CD4-positive, alpha-beta T cell treated with Interleukin-17A for 1 hour (primary cell): ENCODE measurements around the gene ABCC3.
"Not testable (repeated sequence)": the region's sequence is repeated elsewhere in the genome, so short reads cannot be mapped to it uniquely, and the experiment has no call there.

Source experiments
- DNase-seq: peaks from one replicate; pipeline ENCODE4 v3.0.0-alpha.2; 2020

ABCC3 gene

GRCh38 chr17:50687200-50688066, 52.8 kb downstream of the ABCC3 start:
- no peak for DNase-seq

- no peak for DNase-seq
Measured at GRCh38 chr17:50688245-50688644, 53.6 kb downstream of the ABCC3 start.

- DNase-seq = no peak
Measured at GRCh38 chr17:50689251-50689650, 54.6 kb downstream of the ABCC3 start.

- no peak for DNase-seq
Measured at GRCh38 chr17:50689956-50690886, 55.5 kb downstream of the ABCC3 start.

- DNase-seq = no peak
Measured at GRCh38 chr17:50690887-50691549, 56.3 kb downstream of the ABCC3 start.

GRCh38 chr17:50691550-50692447, 57.1 kb downstream of the ABCC3 start:
- DNase-seq = no peak

GRCh38 chr17:50692448-50693035, 57.9 kb downstream of the ABCC3 start:
- no peak for DNase-seq

- no peak for DNase-seq
Measured at GRCh38 chr17:50693036-50693682, 58.5 kb downstream of the ABCC3 start.

- DNase-seq = no peak
Measured at GRCh38 chr17:50696365-50696879, 61.7 kb downstream of the ABCC3 start.

GRCh38 chr17:50697062-50697461, 62.4 kb downstream of the ABCC3 start:
- DNase-seq = no peak

- DNase-seq = no peak
Measured at GRCh38 chr17:50697663-50698272, 63.1 kb downstream of the ABCC3 start.

GRCh38 chr17:50699410-50699809, 64.7 kb downstream of the ABCC3 start:
- DNase-seq = no peak

GRCh38 chr17:50703162-50703561, 68.5 kb downstream of the ABCC3 start:
- no peak for DNase-seq

- peak; percentile 95 for DNase-seq
Measured at GRCh38 chr17:50707289-50708049, 72.8 kb downstream of the ABCC3 start, which contains the start of gene ANKRD40. Gene ANKRD40, minus strand, starts transcription at chr17:50707914. Its CDS starts 260 bp downstream, at chr17:50707654.

GRCh38 chr17:50708050-50709000, 73.6 kb downstream of the ABCC3 start:
- DNase-seq = peak; percentile 21

- not testable (repeated sequence) for DNase-seq
Measured at GRCh38 chr17:50709053-50709452, 74.4 kb downstream of the ABCC3 start.

GRCh38 chr17:50710025-50710424, 75.3 kb downstream of the ABCC3 start:
- no peak for DNase-seq

GRCh38 chr17:50710650-50711049, 76.0 kb downstream of the ABCC3 start:
- no peak for DNase-seq
